ENCODE results near the gene ASPHD1. TPM values are rescaled to one million over a fixed set of nuclear protein-coding genes. Genes with fewer than 3 reads are reported as not detected.

ASPHD1 gene
- total and polyA plus RNA-seq, 2 of the 8 experiments (the other 6 are each of a cell fraction or from before 2014, with no cell fraction given), result 14.5 to 18.6 TPM

DNA sequence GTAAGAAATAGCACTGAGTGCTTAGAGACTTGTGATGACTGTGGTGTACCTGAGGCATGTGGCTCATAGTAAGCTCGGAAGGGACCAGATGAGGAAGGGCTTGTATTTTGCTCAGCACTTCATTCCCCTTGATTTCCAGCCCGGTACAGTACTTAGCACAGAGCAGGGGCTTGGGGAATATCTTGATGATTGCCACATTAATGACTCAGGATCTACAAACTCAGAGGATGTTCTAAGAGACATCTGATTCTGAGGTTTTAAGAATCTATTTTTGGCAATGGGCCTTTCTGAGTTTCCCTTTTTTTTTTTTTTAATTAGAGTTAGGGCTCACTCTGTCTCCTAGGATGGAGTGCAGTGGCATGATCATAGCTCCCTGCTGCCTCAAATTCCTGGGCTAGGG is 9.1 kb downstream of the ASPHD1 start:
- H3K4me2 ChIP-seq (ENCODE audit: insufficient read depth in 1 of 2, low read depth in 2 of 2, low read length in 2 of 2), result no peak overlapping the region
- H3K27ac ChIP-seq (ENCODE audit: low read depth, low read length), result no peak overlapping the region
- FAIRE-seq, result no peak

More for the DNA sequence above, 9.1 kb downstream of the ASPHD1 start:
- Histone ChIP-seq H3K18ac (ENCODE audit: extremely low read depth, low read length) (no peak overlapping the region), H2AK5ac (ENCODE audit: low read depth, low read length) (no peak overlapping the region), H3K23me2 (ENCODE audit: low read depth, low read length) (no peaks in the 10 kb centered on the region), H2BK120ac (replicated peaks; ENCODE audit: low read depth, low read length) (no peak overlapping the region), H3K9ac (replicated peaks in 1 of 4; ENCODE audit: extremely low read depth in 1 of 4, low read depth in 3 of 4, low read length in 3 of 4) (no peak overlapping the region), H3K4me1 (replicated peaks in 1 of 4; ENCODE audit: control insufficient read depth in 3 of 4, insufficient read depth in 4 of 4, low read length in 3 of 4) (peaks cover 0 to 6% (median 2%) of the 10 kb centered on the region in 4 experiments; a peak in 3 of 7 replicates), H4K5ac (ENCODE audit: insufficient read length, low read depth, low read length) (no peak overlapping the region), H3K27me3 (replicated peaks in 1 of 4; ENCODE audit: control insufficient read depth in 3 of 4, extremely low read depth in 1 of 4, insufficient read depth in 3 of 4, low read length in 3 of 4) (no peaks in the 10 kb centered on the region), H3K14ac (ENCODE audit: insufficient read length) (no peak overlapping the region), H2BK15ac (ENCODE audit: low read length) (no peak overlapping the region), H3K9me3 (ENCODE audit: insufficient read depth in 2 of 2, low read depth in 1 of 2, low read length in 1 of 2) (no peaks in the 10 kb centered on the region), H2BK5ac (ENCODE audit: low read depth, low read length) (no peak overlapping the region), H3K23ac (ENCODE audit: insufficient read length) (no peak overlapping the region), H4K20me1 (replicated peaks in 1 of 2; ENCODE audit: control insufficient read depth in 1 of 2, insufficient read depth in 2 of 2, low read length in 2 of 2) (peaks cover 0 to 3% of the 10 kb centered on the region in 2 experiments), H3K36me3 (ENCODE audit: control insufficient read depth in 2 of 4, insufficient read depth in 4 of 4, low read length in 3 of 4) (peaks cover 0 to 4% (median 0%) of the 10 kb centered on the region in 4 experiments; a peak in 4 of 8 replicates), H2BK20ac (ENCODE audit: low read length) (no peak overlapping the region), H3K79me1 (ENCODE audit: low read depth, low read length) (no peaks in the 10 kb centered on the region), H2AFZ (ENCODE audit: low read length) (no peak overlapping the region), H3K4me3 (ENCODE audit: extremely low read depth in 1 of 4, insufficient read depth in 2 of 4, low read depth in 3 of 4, low read length in 4 of 4) (no peak overlapping the region), H3K56ac (replicated peaks; ENCODE audit: insufficient read length, low read depth, low read length) (no peak overlapping the region), H3K4ac (replicated peaks; ENCODE audit: insufficient read length, low read depth, low read length) (no peak overlapping the region), H2BK12ac (ENCODE audit: low read depth, low read length) (no peak overlapping the region), H4K91ac (replicated peaks; ENCODE audit: insufficient read length, low read length) (no peak overlapping the region), H3K79me2 (ENCODE audit: control insufficient read depth in 1 of 2, insufficient read depth in 2 of 2, low read length in 2 of 2) (no peaks in the 10 kb centered on the region), H4K8ac (ENCODE audit: extremely low read depth, insufficient read depth, low read length) (no peak overlapping the region)
- POLR2A ChIA-PET (ENCODE audit: partially characterized antibody), result interaction anchor here (0.7 to 6.4 kb wide), 9 partner anchors 9 to 199 kb away, joined by 3 to 52 read pairs (median 3); partner anchors contain the start of genes ASPHD1, HIRIP3, INO80E and SEZ6L2
- DNase-seq (ENCODE audit: low read depth in 1 of 2, low spot score in 2 of 2), result no peak
- CTCF ChIA-PET (ENCODE audit: partially characterized antibody), result interaction anchor here (0.5 to 2.7 kb wide), 6 partner anchors 14 to 146 kb away, joined by 3 to 14 read pairs (median 4); partner anchors contain the start of gene KCTD13
- WGBS, 2 experiments (ENCODE audit: extremely low coverage in 1 of 2, insufficient coverage in 1 of 2, insufficient read length in 1 of 2, insufficient replicate concordance in 2 of 2, low coverage in 1 of 2, low lambda C conversion rate in 2 of 2, missing lambda C conversion rate in 1 of 2), result 97% methylated on average over 2 of the region's 2 CpGs; no CpG with 5 or more reads in 1 of the 2 experiments
- TF ChIP-seq CTBP2 (IDR thresholded peaks at IDR 0.05; ENCODE audit: borderline replicate concordance, insufficient read depth, insufficient read length, low read length), result no peak
- no peak for TF ChIP-seq MAFK (IDR thresholded peaks at IDR 0.05; ENCODE audit: low read depth, low read length)
- TF ChIP-seq, protein P1, sequence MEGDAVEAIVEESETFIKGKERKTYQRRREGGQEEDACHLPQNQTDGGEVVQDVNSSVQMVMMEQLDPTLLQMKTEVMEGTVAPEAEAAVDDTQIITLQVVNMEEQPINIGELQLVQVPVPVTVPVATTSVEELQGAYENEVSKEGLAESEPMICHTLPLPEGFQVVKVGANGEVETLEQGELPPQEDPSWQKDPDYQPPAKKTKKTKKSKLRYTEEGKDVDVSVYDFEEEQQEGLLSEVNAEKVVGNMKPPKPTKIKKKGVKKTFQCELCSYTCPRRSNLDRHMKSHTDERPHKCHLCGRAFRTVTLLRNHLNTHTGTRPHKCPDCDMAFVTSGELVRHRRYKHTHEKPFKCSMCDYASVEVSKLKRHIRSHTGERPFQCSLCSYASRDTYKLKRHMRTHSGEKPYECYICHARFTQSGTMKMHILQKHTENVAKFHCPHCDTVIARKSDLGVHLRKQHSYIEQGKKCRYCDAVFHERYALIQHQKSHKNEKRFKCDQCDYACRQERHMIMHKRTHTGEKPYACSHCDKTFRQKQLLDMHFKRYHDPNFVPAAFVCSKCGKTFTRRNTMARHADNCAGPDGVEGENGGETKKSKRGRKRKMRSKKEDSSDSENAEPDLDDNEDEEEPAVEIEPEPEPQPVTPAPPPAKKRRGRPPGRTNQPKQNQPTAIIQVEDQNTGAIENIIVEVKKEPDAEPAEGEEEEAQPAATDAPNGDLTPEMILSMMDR (IDR thresholded peaks at IDR 0.05; ENCODE audit: control extremely low read depth in 1 of 3, insufficient read depth in 1 of 3, low read depth in 1 of 3, low read length in 3 of 3), result no peak
- TF ChIP-seq POU5F1 (IDR thresholded peaks at IDR 0.05; ENCODE audit: low read depth, low read length), result no peak
- TF ChIP-seq, protein P2, sequence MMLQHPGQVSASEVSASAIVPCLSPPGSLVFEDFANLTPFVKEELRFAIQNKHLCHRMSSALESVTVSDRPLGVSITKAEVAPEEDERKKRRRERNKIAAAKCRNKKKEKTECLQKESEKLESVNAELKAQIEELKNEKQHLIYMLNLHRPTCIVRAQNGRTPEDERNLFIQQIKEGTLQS (IDR thresholded peaks at IDR 0.05; ENCODE audit: insufficient read depth, low read depth, low read length), result no peak
- no peak for TF ChIP-seq SP2 (IDR thresholded peaks at IDR 0.05; ENCODE audit: low read length)
- no peak for TF ChIP-seq KDM4A (IDR thresholded peaks at IDR 0.05; ENCODE audit: low read depth, low read length, severe bottlenecking)
- no peak for TF ChIP-seq SAP30 (IDR thresholded peaks at IDR 0.05; ENCODE audit: insufficient read depth, insufficient replicate concordance, low read length)

Data from H1 (cell line).